Measurements from ENCODE around the gene LAMTOR5. TPM values are rescaled to one million over a fixed set of nuclear protein-coding genes. Genes with fewer than 3 reads are reported as not detected.
"Not testable (repeated sequence)": the region's sequence is repeated elsewhere in the genome, so short reads cannot be mapped to it uniquely, and the experiment has no call there.

The LAMTOR5 gene
- total RNA-seq, 1 donor from 2014 or later: 91.4 TPM

DNA sequence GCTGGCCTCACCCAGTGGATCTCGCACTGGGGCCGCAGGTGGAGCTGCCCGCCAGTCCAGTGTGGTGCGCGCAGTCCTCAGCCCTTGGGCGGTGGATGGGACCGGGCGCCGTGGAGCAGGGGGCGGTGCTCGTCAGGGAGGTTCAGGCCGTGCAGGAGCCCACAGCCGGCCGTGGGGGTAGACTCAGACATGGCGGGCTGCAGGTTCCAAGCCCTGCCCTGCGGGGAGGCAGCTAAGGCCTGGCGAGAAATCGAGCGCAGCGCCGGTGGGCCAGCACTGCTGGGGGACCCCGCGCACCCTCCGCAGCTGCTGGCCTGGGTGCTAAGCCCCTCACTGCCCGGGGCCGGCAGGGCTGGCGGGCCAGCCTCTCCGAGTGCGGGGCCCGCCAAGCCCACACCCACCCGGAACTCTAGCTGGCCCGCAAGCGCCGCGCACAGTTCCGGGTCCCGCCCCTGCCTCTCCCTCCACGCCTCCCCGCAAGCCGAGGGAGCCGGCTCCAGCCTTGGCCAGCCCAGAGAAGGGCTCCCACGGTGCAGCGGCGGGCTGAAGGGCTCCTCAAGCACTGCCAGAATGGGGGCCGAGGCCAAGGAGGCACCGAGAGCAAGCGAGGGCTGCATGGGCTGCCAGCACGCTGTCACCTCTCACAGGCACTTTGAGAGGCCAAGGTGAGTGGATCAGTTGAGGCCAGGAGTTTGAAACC, 11.1 kb downstream of the LAMTOR5 start:
- DNase-seq (ENCODE audit: low spot score); intact Hi-C loops (cut with DNase I); ATAC-seq: not testable (repeated sequence)

- ATAC-seq (no peak), DNase-seq (ENCODE audit: low spot score) (no peak)
- intact Hi-C loops (cut with DNase I): loop anchor here (5.0 kb wide), 1 partner anchor 57 kb away; the partner anchor contains the start of gene RBM15
Measured at GRCh38 chr1:110394493-110394820, 13.0 kb downstream of the LAMTOR5 start.

- no peak for DNase-seq (ENCODE audit: low spot score)
- intact Hi-C loops (cut with DNase I): loop anchor here (5.0 kb wide), 1 partner anchor 57 kb away; the partner anchor contains the start of gene RBM15
- no peak for ATAC-seq
Measured at GRCh38 chr1:110393691-110394492, 13.6 kb downstream of the LAMTOR5 start.

DNA sequence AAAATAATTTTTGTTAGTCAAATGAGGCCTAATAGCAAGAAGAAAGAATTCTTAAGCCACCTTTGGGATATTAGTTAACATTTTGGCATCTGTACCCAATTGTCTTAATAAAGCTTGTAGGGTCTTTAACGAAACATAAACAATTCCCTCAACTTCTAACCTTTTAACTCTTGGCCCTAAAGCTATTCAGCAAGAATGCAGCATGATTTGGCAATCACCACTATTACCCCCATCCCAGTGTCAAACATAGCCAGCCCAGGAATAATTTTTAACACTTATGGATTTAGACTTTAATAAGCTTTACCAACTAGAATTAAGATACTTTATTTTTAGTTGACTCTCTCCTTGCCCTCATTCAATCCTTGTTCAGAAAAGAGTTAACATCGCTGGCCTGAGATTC, 14.2 kb downstream of the LAMTOR5 start:
- intact Hi-C loops (cut with DNase I): loop anchor here (5.0 kb wide), 1 partner anchor 56 kb away; the partner anchor contains the start of gene RBM15
- ATAC-seq (no peak), DNase-seq (ENCODE audit: low spot score) (no peak)

- intact Hi-C loops (cut with DNase I): loop anchor here (5.0 kb wide), 1 partner anchor 53 kb away; the partner anchor contains the start of gene RBM15
- DNase-seq (ENCODE audit: low spot score) (no peak), ATAC-seq (peak; percentile 95)
Measured at GRCh38 chr1:110390692-110391245, 16.7 kb downstream of the LAMTOR5 start, which contains the start of gene SLC16A4. TSS of gene SLC16A4 (minus strand) at chr1:110391026. CDS start at chr1:110389323, 1,703 bp downstream.

- DNase-seq (ENCODE audit: low spot score) (peak; percentile 64), ATAC-seq (peak; percentile 96)
- intact Hi-C loops (cut with DNase I): loop anchor here (5.0 kb wide), 1 partner anchor 53 kb away; the partner anchor contains the start of gene RBM15
Measured at GRCh38 chr1:110390096-110390495, 17.4 kb downstream of the LAMTOR5 start.

- no peak for DNase-seq (ENCODE audit: low spot score)
- no peak for ATAC-seq
- intact Hi-C loops (cut with DNase I): no loop called here
Measured at GRCh38 chr1:110387048-110387754, 20.3 kb downstream of the LAMTOR5 start.

GRCh38 chr1:110385369-110385768, 22.1 kb downstream of the LAMTOR5 start:
- ATAC-seq (no peak), DNase-seq (ENCODE audit: low spot score) (no peak)
- intact Hi-C loops (cut with DNase I): no loop called here

DNA sequence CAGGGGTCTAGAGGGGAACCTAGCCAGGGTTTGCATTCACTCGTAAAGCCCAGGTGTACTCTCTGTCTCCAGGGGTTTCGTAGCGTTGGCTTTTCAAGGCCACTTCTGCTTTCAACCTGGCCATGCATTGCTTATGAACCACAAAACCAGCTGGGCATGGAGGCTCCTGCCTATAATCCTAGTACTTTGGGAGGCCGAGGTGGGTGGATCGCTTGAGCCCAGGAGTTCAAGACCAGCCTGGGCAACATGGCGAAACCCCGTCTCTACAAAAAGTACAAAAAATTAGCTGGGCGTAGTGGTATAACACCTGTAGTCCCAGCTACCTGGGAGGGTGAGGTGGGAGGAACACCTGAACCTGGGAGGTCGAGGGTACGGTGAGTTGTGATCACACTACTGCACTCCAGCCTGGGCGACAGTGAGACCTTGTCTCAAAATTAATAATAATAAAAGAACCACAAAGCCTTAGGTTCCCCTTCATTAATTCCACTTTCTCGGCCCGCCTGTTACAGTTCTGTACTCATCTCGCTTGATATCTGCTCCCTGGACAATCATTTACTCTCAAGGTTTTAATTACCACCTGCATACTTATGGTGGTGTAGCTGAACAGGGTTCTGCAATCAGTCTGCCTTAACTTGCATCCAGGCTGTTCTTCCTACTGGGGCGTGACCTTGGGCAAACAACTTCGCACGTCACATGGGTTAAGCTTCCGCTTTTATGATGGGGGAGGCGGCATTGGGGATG, 22.7 kb downstream of the LAMTOR5 start:
- DNase-seq (ENCODE audit: low spot score) (no peak), ATAC-seq (no peak)
- intact Hi-C loops (cut with DNase I): no loop called here

DNA sequence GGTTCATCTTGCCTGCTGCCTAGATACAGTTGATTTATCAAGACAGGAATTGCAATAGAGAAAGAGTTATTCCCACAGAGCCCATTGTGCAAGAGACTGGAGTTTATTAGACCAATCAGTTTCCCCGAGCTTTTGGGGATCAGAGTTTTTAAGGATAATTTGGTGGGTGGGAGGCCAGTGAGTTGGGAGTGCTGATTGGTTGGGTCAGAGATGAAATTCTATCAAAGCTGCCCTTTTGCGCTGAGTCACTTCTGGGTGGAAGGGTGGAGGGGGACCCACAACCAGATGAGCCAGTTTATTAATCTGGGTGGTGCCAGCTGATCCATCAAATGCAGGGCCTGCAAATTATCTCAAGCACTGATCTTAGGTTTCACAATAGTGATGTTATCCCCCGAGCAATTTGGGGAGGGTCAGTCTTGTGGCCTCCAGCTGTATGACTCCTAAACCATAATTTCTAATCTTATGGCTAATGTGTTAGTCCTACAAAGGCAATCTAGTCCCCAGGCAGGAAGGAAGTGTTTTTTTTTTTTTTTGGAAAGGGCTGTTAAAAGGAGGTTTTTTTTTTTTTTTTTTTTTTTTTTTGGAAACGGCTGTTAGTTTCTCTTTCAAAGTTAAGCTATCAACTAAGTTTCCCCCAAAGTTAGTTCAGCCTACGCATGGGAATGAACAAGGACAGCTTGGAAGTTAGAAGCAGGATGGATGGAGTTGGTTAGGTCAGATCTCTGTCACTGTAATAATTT, 24.1 kb downstream of the LAMTOR5 start:
- peak; percentile 33 for ATAC-seq
- intact Hi-C loops (cut with DNase I): no loop called here
- no peak for DNase-seq (ENCODE audit: low spot score)

DNA sequence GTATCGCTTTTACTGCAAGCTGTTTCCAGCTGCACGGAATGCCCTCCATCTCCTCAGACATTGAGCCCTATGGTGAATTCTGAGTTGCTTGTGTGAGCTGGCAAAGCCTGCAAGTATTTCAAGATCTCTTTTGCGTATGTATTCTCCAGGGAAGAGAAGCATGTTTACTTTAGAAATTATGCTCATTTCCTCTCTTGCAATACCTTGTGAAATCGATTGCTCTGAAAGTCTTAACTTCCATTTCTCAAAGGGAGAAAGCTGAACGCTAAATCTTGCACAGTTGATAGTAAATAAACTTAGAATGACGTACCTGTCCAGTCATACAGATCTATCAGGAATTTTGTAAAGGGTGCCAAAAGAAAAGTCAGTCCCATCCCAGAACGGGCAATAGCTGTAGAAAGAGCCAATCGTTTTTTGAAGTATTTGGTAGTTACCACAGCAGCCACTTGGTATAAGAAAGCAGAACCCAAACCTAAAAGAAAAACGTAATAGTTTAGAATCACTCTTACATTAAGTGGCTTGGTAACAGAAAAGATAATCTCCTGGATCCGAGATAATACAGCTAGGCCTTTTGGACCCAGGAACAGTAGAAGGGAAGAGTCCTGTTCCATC, 26.7 kb downstream of the LAMTOR5 start:
- ATAC-seq (peak; percentile 84), DNase-seq (ENCODE audit: low spot score) (no peak)
- intact Hi-C loops (cut with DNase I): no loop called here

DNA sequence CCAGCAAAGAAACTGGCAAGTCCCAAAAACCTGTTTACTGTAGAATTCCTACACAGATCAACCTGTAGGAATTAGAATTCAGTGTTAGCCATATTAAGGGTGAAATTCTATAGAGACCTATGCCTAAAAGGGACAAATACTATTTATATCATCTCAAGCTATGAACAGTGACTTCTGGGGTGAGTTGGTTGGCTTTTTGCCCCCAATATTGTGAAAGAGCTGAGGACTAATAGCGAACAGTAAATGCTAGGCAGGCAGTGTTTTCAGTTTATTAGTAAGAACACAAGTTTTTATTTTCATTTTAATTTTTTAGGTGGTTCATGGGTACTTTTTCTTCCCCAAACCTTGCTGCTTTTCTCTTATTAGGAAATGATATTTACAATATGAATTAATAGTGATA, 32.0 kb downstream of the LAMTOR5 start:
- intact Hi-C loops (cut with DNase I): no loop called here
- DNase-seq (ENCODE audit: low spot score): no peak
- ATAC-seq: no peak

- intact Hi-C loops (cut with DNase I): no loop called here
- DNase-seq (ENCODE audit: low spot score): no peak
- no peak for ATAC-seq
Measured at GRCh38 chr1:110370827-110371226, 36.7 kb downstream of the LAMTOR5 start.

- no peak for ATAC-seq
- DNase-seq (ENCODE audit: low spot score): no peak
- intact Hi-C loops (cut with DNase I): no loop called here
Measured at GRCh38 chr1:110364221-110364620, 43.3 kb downstream of the LAMTOR5 start.

DNA sequence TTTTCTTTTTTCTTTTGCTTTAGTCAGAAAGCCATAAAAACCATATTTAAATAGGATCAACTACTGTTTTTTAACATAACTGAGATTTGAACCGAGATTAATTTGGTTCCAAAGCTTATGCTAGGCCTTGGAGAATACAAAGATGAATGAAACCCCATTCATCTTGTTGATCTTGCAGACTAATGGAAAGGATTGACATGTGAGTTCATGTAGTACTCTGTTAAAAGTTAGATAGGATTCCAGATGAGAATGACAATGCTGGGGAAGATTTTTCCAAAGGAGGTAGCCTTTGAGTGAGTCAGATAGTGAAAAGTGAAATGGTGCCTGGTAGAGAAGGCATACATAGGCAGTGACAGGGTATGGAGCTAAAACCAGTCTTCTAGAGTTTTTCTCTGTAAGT, 45.6 kb downstream of the LAMTOR5 start:
- no peak for DNase-seq (ENCODE audit: low spot score)
- intact Hi-C loops (cut with DNase I): no loop called here
- ATAC-seq: no peak

DNA sequence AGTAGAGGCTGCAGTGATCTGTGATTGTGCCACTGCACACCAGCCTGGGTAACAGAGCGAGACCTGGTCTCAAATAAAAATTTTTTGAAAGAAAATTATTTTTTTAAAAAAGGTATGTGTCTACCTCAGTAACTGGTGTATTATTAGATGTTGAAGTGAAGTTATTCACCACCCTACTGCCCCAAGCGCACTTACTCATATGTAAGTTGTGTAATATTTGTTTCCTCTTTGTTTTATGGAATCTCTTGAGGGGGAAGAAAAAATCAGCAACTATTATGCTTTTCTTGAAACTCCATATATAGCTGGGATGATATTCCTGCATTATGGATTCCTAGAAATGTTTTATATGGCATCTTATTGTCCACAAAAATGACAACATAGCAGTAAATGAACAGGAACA, 47.1 kb downstream of the LAMTOR5 start:
- intact Hi-C loops (cut with DNase I): no loop called here
- DNase-seq (ENCODE audit: low spot score) (no peak), ATAC-seq (no peak)

- DNase-seq (ENCODE audit: low spot score) (no peak), ATAC-seq (no peak)
- intact Hi-C loops (cut with DNase I): no loop called here
Measured at GRCh38 chr1:110356379-110356778, 51.1 kb downstream of the LAMTOR5 start.

Measured in sciatic nerve (tissue), 2 donors.